ENCODE results near the gene LTF. TPM values are rescaled to one million over a fixed set of nuclear protein-coding genes. Genes with fewer than 3 reads are reported as not detected.
A peak's percentile ranks its signal among the peaks of the same experiment; 100 is the strongest.

The LTF gene
- total and polyA plus RNA-seq, 9 of the 15 experiments (the other 6 are each of a cell fraction or from before 2014, with no cell fraction given): 0.07 TPM; not detected in 8

DNA sequence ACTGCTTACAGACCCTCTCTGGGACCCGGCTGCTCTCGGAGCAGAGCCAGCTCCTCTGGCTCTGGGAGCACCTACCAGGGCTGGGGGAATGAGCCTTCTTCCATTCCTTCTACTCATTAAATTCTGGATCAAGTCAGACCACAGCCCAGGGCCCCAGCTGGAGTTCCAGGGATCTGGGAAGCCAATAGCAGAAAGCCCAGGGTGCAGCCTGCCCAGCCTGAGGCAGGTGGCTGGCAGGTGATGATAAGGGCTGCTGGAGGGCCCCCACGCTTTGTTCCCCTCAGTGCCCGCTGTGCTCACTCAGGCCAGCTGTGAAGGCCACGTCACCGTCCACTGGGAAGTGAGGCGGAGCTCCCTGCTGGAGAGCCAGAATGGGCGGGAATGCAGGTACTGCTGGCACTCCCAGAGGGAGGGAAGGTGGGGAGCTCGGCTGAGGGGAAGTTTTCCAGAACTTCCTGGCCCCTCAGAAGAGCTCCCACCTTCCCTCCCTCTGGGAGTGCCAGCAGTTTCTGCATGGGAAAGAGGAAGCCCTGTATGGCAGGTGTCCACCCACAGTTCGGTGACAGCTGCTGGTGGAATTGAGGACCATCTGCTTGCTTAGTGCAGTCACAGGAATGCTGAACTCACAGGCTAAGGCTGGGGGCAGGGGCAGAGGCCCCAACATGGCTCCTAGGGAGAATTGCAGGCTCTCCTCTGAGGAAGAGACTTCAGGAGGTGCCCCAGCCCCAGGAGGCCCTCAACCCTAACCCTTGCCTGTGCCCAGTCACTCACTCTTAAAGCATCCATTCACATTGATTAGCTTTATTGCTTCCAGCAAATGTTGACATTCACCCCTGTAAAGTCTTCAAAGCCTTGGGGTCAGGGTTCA lies 20.4 kb upstream of the LTF start (continued):
- TF ChIP-seq SPI1 (IDR thresholded peaks at IDR 0.05; ENCODE audit: borderline replicate concordance, low read depth, low read length) (peak; percentile 54; the same call in 1 of the 2 replicates), ADNP (tag; IDR thresholded peaks at IDR 0.05) (no peak), MYNN (IDR thresholded peaks at IDR 0.05) (peak; percentile 33; the same call in 1 of the 2 replicates), MYNN (CRISPR knock-in tag; IDR thresholded peaks at IDR 0.05) (no peak), CREM (IDR thresholded peaks at IDR 0.05; ENCODE audit: low read depth) (peak; percentile 55; the same call in 1 of the 2 replicates), GABPB1 (CRISPR knock-in tag; IDR thresholded peaks at IDR 0.05) (no peak), ILK (tag; IDR thresholded peaks at IDR 0.05; ENCODE audit: borderline replicate concordance, low read depth) (no peak), KDM1A (IDR thresholded peaks at IDR 0.05) (no peak), PHF8 (IDR thresholded peaks at IDR 0.05; ENCODE audit: borderline replicate concordance, low read length) (no peak), ELF1 (tag; IDR thresholded peaks at IDR 0.05) (no peak), SETDB1 (IDR thresholded peaks at IDR 0.05; ENCODE audit: low read length) (no peak), CCNT2 (IDR thresholded peaks at IDR 0.05; ENCODE audit: borderline replicate concordance, extremely low read depth, insufficient read length, low read depth, low read length) (no peak), SREBF2 (CRISPR knock-in tag; IDR thresholded peaks at IDR 0.05) (no peak), ZNF408 (CRISPR knock-in tag; IDR thresholded peaks at IDR 0.05; ENCODE audit: low read depth) (no peak), ZNF165 (CRISPR knock-in tag; IDR thresholded peaks at IDR 0.05; ENCODE audit: borderline replicate concordance) (no peak), MYC (IDR thresholded peaks at IDR 0.05; ENCODE audit: low read depth, low read length) (no peak), MYC (CRISPR knock-in tag; IDR thresholded peaks at IDR 0.05; ENCODE audit: borderline replicate concordance, low read depth) (no peak)
- TF ChIP-seq, protein P1, sequence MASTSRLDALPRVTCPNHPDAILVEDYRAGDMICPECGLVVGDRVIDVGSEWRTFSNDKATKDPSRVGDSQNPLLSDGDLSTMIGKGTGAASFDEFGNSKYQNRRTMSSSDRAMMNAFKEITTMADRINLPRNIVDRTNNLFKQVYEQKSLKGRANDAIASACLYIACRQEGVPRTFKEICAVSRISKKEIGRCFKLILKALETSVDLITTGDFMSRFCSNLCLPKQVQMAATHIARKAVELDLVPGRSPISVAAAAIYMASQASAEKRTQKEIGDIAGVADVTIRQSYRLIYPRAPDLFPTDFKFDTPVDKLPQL (IDR thresholded peaks at IDR 0.05; ENCODE audit: extremely low read depth, insufficient read length): no peak
- TF ChIP-seq, protein P2, sequence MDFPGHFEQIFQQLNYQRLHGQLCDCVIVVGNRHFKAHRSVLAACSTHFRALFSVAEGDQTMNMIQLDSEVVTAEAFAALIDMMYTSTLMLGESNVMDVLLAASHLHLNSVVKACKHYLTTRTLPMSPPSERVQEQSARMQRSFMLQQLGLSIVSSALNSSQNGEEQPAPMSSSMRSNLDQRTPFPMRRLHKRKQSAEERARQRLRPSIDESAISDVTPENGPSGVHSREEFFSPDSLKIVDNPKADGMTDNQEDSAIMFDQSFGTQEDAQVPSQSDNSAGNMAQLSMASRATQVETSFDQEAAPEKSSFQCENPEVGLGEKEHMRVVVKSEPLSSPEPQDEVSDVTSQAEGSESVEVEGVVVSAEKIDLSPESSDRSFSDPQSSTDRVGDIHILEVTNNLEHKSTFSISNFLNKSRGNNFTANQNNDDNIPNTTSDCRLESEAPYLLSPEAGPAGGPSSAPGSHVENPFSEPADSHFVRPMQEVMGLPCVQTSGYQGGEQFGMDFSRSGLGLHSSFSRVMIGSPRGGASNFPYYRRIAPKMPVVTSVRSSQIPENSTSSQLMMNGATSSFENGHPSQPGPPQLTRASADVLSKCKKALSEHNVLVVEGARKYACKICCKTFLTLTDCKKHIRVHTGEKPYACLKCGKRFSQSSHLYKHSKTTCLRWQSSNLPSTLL (IDR thresholded peaks at IDR 0.05): no peak
- TF ChIP-seq, protein P3, sequence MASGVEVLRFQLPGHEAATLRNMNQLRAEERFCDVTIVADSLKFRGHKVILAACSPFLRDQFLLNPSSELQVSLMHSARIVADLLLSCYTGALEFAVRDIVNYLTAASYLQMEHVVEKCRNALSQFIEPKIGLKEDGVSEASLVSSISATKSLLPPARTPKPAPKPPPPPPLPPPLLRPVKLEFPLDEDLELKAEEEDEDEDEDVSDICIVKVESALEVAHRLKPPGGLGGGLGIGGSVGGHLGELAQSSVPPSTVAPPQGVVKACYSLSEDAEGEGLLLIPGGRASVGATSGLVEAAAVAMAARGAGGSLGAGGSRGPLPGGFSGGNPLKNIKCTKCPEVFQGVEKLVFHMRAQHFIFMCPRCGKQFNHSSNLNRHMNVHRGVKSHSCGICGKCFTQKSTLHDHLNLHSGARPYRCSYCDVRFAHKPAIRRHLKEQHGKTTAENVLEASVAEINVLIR (CRISPR knock-in tag; IDR thresholded peaks at IDR 0.05): no peak
- TF ChIP-seq, protein P4, sequence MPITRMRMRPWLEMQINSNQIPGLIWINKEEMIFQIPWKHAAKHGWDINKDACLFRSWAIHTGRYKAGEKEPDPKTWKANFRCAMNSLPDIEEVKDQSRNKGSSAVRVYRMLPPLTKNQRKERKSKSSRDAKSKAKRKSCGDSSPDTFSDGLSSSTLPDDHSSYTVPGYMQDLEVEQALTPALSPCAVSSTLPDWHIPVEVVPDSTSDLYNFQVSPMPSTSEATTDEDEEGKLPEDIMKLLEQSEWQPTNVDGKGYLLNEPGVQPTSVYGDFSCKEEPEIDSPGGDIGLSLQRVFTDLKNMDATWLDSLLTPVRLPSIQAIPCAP (CRISPR knock-in tag; IDR thresholded peaks at IDR 0.05; ENCODE audit: borderline replicate concordance): no peak
- TF ChIP-seq, protein P5, sequence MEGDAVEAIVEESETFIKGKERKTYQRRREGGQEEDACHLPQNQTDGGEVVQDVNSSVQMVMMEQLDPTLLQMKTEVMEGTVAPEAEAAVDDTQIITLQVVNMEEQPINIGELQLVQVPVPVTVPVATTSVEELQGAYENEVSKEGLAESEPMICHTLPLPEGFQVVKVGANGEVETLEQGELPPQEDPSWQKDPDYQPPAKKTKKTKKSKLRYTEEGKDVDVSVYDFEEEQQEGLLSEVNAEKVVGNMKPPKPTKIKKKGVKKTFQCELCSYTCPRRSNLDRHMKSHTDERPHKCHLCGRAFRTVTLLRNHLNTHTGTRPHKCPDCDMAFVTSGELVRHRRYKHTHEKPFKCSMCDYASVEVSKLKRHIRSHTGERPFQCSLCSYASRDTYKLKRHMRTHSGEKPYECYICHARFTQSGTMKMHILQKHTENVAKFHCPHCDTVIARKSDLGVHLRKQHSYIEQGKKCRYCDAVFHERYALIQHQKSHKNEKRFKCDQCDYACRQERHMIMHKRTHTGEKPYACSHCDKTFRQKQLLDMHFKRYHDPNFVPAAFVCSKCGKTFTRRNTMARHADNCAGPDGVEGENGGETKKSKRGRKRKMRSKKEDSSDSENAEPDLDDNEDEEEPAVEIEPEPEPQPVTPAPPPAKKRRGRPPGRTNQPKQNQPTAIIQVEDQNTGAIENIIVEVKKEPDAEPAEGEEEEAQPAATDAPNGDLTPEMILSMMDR (IDR thresholded peaks at IDR 0.05 in 2 of 3, conservative IDR thresholded peaks at IDR 0.05 in 1 of 3; ENCODE audit: insufficient read depth in 2 of 3, low read depth in 1 of 3, low read length in 3 of 3): no peak

All from K562 (cell line).